Stimulated activated naive CD4-positive, alpha-beta T cell treated with Interleukin-2 at 50 U/mL for 16 hours (primary cell): ENCODE measurements around the gene AOX1.
"Not testable (repeated sequence)": the region's sequence is repeated elsewhere in the genome, so short reads cannot be mapped to it uniquely, and the experiment has no call there.

Source experiments
- DNase-seq: peaks from one replicate; lab custom pipeline; 2025; lab: John Stamatoyannopoulos, UW

The AOX1 gene

DNA sequence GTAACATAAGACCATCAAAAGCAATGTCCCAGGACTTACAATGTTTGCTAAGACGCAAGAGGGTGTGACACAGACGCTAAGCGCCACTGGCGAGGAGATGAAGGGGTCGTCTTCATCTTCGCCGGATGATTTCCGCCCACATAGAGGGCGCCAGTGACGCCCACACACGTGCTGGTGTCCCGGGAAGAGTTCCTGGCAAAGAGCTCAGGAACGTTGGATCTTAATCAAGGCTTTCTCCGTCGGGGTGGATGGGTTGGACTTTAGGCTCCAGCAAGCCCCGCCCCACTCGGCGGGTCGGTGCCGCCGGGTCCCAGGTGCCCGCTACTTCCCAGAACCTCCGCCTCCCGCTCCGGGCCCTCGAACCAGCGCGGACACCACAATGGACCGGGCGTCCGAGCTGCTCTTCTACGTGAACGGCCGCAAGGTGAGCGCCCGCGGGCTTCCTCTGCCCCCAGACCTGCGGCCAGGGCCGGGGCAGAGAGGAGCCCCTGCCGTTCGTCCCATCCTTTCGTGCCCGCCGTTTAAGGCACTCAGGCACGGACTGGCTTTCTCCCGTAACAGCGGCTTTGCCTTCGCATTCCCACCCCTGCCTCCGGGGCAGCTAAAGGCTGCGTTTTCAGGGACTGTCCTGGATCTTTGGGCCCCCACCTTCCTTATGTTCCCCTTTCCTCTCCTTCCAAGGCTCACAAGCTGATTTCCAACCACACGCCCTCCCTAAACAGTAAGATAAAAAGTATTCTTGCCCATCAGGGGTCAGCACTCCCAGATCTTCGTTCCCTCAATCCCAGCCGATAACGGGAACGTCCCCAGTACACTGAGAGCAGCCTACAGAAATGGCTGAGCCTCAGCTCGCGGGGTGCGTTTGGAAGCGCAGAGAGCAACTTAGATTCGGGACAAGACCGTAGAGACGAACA, at the start of gene AOX1:
Gene AOX1, plus strand, starts transcription at position 285 of the 914 bp plus-strand sequence. Its CDS starts 95 bp downstream, at position 380.
- no peak for DNase-seq

DNA sequence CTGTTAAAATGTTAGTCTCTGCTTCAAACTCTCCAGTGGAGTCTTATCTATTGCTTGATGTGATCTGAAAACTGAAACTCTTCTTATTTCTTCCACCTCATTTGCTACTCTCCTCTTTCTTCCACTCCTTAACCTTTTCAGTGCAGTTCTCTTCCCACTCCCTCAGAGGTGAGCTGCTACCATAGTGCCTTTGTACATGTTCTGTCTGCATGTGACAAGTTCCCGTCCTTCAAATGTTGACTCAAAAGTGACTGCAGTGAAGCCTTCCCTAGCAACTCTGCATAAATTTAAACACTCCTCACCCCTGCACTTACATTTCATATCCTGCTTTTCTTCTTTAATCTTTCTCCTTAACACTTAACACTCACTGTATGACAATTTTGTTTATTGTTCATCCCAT, 47.7 kb upstream of the AOX1 start:
- DNase-seq, result no peak

DNA sequence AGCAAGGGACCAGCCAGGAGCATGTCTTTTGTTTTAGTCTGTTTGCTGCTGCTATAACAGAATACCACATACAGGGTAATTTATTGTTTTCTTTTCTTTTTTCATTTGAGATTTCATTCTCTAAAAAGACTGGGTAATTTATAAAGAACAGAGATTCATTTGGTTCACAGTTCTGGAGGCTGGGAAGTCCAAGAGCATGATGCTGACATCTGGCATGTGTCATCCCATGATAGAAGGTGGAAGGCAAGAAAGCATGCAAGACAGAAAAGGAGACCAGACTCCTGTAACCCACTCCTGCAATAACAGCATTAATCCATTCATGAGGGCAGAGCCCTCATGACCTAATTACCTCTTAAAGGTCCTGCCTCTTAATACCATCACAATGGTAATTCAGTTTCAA, 45.0 kb upstream of the AOX1 start:
- DNase-seq, result no peak

DNA sequence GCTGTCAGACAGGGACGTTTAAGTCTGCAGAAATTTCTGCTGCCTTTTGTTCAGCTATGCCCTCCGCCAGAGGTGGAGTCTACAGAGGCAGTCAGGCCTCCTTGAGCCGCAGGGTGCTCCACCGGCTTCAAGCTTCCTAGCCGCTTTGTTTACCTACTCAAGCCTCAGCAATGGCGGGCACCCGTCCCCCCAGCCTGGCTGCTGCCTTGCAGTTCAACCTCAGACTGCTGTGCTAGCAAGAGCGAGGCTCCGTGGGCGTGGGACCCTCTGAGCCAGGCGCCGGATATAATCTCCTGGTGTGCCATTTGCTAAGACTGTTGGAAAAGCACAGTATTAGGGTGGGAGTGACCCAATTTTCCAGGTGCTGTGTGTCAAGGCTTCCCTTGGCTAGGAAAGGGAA, 19.2 kb upstream of the AOX1 start:
- not testable (repeated sequence) for DNase-seq

DNA sequence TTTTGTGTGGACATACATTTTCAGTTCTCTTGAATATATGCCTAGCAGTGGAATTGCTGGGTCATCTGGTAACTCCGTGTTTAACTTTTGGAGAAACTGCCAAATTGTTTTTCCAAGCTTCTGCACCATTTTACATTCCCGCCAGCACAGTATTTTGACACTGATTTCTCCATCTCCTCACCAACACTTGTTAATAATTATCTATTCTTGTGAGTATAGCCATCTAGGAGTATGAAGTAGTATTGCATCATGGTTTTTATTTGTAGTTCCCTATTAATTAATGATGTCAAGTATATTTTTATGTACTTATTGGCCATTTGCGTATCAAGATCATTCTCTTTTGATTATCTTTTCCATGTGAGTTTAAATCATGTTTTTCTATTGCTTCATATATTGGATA, 17.9 kb upstream of the AOX1 start:
- no peak for DNase-seq

DNA sequence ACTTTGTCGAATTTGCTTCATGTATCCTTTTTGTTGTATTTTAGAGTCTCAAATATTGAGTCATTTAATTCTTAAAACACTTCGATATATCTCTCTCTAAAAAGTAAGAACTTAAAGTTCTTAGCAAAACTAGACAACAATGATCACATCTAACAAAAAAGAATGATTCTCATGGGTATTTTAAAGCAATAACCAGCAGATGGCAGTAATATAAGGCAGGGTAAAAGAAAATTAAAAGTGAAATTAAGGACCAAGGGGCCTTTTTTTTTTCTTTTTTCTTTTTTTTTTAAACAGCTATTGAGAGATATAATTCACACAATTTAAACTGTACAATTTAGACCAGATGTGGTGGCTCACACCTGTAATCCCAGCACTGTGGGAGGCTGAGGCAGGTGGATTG, 9.9 kb upstream of the AOX1 start:
- DNase-seq, result no peak

DNA sequence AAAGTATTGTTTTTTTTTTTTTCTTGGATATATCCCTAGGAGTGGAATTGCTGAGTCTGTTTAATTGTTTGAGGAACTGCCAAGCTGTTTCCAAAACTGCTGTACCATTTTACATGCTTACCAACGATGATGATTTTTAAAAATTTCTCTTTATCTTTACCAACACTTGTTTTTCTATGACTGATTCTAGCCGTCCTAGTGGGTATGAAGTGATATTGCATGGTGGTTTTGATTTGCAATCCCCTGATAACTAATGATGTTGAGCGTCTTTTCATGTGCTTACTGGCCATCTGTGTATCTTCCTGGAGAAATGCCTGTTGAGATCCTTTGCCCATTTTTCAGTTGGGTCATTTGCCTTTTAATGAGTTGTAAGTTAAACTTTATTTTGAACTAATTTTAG, 8.8 kb upstream of the AOX1 start:
- DNase-seq, result no peak

DNA sequence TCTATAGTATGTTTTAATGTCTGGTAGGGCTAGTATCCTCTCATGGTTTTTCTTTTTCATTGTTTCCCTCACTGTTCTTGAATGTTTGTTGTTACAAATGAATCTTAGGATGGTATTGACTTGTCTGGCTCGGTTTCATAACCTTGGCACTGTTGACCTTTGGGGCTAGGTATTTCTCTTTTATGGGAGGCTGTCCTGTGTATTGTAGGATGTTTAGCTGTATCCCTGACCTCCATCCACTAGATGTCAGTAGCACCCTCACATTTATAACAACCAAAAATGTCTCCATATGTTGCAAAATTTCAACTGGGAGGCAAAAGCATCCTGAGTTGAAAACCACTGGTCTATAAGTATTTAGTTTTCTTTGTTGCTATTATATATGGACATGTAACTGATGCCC, 7.0 kb upstream of the AOX1 start:
- DNase-seq, result no peak

DNA sequence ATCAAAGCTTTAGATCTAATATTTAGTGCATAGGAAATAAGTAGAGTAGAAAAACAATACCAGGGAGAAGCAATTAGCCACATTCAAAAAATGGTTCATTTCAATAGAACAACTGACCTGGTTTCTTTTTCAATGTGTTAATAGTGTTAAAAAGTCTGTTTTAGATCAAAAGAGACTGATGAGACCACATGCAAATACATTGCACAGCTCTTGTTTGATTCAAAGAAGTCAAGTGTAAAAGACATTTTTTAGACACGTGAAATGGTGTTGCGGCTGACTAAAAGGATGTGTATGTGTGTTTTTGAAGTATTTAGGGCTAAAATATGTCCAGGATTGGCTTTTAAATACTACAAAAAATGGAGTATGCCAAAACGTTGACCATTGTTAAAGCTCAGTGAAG, 1.2 kb upstream of the AOX1 start:
- DNase-seq, result no peak

DNA sequence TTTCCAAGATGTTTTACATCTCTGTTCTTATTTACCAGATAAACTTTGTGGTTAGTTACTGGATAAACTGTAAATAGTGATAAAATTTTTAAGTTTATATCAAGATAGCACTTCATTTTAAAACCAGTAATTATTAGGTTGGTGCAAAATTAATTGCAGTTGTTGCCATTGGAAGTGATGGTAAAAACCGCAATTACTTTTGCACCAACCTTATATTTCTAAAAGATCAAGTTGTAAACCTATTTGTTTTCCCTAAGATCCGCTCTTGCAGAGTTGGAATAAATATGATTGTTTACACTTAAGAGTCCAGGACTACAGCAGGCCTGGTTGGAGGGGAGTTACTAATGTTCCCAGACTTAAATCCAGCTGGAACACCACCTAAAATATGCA, 479 bp upstream of the AOX1 start:
- DNase-seq, result no peak

DNA sequence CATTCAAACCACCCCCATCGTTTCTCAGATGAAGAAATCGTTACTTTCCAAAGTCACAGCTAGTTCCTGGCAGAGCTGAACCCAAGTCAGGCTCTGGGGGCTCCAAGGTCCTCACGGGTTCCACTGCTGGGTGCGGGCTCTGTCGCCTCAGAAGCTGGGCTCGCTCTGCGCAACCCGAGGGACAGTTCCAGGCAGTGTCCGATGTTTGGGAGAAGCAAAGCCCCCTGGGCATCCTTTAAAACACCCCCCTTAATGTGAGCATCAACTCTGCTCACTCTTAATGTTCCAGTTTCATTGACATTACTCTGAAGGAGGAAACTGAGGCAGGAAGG, 796 bp downstream of the AOX1 start:
- DNase-seq, result no peak

DNA sequence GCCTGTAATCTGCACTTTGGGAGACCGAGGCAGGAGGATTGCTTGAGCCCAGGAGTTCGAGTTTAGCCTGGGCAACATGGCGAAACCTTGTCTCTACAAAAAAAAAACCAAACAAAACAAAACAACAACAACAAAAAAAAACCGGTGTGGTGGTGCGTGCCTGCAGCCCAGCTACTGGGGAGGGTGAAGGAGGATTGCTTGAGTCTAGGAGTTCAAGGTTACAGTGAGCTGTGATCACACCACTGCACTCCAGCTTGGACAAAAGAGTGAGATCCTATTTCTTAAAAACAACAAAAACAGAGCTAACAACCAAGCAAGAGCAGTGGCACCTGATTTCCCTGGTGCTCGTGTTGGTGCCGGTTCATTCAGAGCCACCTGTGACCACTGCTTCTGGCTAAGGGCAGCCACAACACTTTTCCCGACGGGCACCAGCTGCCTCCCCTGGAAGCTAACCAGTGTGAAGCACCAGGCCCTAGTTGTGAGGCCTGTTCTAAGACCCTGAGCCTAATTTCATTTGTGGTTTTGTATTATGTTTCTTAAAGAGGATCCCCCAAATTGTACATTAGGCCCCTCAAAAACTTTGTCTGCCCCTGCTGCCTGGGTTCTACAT, 1.3 kb downstream of the AOX1 start:
- DNase-seq, result no peak

DNA sequence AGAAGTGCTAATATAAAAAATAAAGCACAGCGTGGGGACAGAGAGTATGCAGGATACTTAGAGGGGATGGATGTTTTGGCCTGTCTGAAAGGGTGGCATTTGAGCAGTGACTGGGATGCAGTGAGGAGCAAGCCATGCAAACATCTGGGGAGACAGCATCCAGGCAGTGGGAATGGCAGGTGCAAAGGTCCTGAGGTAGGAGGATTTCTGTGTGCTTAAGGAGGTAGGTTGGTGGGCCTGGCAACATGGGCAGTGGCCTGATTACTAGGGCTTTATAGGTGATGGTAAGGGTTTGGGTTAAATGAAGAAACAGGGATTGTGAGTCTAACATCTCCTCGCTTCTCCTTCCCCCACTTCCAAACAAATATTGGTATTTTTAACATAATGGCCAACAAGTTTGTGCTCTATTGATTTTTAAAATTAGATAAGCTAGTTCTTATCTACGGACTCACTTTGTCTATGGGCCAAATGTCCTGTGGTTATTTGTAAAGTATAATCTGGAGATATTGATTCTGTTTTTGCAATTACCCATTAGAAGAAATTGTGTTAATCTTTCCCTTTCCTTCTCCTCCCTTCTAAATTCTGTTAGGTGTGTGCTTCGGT, 2.4 kb downstream of the AOX1 start:
- no peak for DNase-seq

DNA sequence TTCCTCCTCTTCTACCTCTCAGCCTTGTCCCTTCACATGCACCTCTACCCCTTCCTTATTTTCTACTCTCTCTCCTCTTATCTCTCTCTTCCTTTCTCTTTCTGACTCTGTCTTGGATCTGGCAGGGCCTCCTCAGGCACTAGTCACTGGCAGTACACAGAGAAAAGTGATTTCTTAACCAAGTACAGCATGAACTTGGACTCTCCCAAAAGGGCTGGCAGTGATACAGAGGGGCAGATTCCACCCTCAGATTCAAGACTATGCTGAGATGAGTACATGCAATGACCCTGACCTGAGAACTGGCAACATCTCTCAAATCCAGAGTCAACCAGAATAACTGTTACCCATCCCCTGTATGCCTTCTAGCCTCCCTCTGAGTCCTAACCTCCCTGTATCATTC, 4.3 kb downstream of the AOX1 start:
- no peak for DNase-seq

DNA sequence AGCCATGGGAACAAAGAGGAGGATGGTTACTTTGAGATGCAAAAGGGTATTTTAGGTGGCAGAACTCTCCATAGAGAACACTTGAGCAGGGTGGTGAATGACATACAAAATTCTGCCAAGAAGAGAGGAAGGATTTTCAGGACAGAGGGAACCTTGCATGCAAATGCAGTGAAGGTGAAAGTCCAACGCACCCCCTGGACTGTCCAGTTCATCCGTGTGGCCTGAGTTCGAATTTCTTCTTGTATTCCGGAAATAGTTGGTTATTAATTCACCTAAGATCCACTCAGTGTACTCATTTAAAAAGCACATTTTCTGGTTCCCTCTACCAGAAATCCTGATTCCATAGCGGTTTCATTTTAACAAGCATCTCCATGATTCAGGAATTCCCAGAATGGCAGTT, 5.5 kb downstream of the AOX1 start:
- DNase-seq, result no peak

DNA sequence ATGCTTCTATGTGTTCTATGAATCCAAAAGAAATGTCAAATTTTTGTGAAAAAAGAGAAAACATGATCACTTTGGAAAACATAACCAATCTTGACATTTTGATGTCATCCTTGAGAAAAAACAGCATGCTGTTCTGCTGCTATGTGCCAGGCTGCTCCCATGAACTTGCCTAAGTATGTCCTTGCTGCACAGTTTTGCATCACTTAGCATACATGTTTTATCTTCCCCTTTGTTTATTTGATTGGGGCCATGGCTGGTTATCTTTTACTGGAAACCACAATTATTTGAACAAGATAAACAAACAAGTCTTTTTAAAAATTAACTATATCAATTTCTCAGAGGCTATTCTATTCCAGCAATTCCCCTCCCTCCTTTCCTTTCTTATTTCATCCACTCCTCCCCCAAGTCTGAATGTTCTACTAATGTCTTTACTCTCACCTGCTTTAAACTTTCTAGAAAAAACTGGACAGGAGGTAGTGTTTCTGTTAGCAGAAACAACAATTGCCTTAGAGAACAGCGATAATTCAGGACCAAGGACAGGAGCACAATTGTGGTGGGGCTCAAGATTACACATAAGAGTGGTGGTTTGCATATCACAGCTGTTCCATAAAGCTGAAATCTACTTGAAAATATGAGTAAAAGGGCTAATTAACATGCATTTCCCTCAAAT, 6.7 kb downstream of the AOX1 start:
- no peak for DNase-seq

DNA sequence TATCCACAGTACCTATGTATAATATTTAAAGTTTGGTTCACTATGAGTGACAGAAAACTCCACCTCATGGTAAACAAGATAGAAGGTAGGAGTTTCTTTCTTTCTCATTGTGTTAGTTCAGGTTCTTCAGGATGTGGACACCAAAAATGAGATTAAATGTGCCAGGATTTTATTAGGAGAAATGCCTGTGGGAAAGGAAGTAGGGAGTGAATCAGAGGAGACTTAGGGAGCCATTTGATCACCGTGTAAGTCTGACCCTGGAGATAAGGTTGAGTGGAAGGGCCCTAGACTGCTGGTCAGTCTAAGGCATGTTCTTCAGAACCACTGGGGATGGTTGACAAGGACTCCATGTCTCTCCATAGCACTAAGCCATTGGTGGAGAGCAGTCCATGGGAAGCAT, 8.1 kb downstream of the AOX1 start:
- DNase-seq, result no peak

DNA sequence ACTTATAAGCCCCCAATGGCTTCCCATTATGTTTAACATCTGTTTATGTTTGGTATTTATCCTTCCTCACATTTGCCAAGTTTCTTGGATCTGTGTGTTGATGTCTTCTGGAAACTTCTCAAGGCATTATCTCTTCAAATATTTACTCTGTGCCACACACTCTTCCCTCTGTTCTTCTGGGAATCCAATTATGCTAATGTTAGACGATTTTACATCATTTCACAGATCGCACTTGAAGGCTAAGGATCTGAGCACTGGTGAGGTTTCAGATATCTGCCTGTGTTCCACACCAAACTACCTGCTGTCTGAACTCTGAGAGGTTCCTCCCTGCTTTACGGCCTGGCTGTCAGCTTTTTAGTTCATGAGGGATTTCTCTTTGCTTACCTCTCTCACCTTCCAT, 10.1 kb downstream of the AOX1 start:
- DNase-seq, result no peak

DNA sequence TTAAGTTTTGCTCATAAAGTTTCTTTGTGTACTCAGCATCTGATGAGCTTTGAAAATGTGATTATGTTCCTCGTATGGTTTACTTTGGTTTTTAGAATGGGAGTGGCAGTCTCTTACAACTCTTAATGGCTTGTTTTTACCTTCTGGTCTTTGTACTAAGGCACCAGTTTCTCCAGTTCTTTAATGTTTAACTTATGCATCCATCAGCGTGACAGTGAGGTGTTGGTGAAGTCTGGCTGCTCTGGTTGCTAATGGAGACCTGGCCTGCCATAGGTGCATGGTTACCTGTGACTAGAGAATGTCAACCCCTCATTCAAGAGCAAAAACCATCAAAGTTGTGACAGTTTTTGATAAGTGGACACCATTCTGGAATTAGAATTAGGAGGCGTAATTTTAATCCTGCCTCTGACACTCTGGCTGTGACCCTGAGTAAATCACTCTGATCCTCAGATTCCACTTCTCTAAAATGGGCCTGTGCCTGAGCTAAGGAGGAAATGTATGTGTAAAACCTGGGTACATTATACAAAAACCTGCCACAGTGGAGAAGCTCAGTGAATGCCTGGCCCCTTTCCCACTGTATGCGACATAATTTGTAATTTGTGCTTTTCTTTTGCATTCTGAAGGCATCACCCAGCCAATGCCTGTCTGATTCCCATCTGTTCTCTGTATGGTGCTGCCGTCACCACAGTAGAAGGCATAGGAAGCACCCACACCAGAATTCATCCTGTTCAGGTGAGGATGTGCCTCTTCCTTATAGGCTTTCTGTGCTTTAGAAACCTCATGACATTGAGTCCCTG, 11.2 kb downstream of the AOX1 start:
- DNase-seq, result no peak

DNA sequence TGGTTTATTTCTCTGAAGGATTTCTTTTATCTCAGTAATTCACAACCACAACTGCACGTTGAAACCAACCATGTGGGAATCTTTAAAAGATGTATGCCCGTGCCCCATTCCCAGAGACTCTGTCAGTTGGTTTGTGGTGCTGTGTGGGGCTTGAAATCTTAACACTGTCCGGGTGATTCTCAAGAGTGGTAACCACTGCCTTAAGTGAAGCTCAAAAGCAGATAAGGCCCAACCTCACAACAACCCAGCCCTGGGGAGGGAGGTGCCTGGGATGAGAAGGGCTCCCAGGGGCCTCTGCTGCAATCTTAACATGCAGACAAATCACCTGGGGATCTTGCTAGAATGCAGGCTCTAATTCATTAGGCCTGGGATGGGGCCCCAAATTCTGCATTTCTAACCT, 13.4 kb downstream of the AOX1 start:
- no peak for DNase-seq

DNA sequence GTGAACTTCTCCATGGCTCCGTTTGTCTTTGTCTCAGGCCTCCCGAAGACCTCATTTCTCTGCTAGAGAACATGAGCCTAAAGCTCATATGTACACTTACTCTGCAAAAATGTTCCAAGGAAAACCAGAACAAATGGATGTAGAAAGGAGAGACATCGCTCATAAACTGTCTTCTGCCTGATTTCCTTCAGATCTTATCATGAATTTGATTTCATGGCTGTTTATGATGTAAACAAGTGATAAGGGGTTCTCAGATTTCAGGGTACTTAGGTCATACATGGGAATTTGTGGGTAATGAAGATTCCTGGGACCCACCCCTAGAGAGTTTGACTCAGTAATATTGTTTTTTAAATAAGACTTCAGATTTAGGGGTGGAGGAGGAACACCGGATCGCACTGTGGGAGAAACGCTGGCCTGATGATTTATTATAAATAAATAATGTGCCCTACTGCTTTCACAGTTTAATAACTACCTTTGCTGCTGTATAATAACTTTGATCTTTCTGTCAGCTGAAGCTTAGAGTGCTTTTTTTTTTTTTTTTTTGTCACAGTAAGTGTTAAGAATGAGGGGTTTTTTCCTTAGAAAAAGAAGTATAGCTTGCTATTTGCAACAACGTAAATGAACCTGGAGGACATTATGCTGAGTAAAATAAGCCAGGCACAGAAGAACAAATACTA, 14.9 kb downstream of the AOX1 start:
- no peak for DNase-seq

DNA sequence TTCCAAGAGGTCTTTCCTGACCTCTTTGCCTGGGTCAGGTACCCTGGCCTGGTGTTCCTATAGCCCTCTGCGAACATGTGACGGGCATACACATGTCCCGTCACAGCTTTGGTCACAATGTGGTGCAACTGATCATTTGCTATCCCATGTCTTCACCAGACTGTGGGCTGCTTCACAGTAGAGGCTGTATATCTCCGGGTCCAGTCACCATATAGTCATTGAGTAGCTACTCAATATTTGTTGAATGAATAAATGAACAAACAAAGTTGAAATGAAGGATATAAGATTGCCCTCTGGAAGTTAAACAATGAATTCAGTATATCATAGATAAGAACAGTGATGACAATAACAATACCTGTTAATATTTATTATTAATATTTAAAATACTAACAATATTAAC, 16.8 kb downstream of the AOX1 start:
- DNase-seq, result no peak
